Mesendoderm (in vitro differentiated cells): Measurements from ENCODE around the gene ARHGAP26.

Source experiments
- DNase-seq: peaks from one replicate; pipeline ENCODE4 v3.0.0; 2013
- H2AK5ac ChIP-seq: 2 replicates; pipeline ENCODE4 v1.6.1; 2013; ENCODE audit warnings: low read length, inconsistent platforms
- H2BK120ac ChIP-seq: 2 replicates; pipeline ENCODE4 v1.6.1; 2013; ENCODE audit warnings: low read depth, mild to moderate bottlenecking, low read length, moderate library complexity, mixed read lengths
- H2BK15ac ChIP-seq: replicated peaks from 2 replicates; pipeline ENCODE4 v1.6.1; 2013; ENCODE audit warnings: low read depth, mild to moderate bottlenecking, moderate library complexity
- H2BK5ac ChIP-seq: 2 replicates; pipeline ENCODE4 v1.6.1; 2013; ENCODE audit warnings: low read length, inconsistent platforms
- H3K18ac ChIP-seq: 2 replicates; pipeline ENCODE4 v1.6.1; 2013; ENCODE audit warnings: mild to moderate bottlenecking, low read length, mixed read lengths
- H3K23ac ChIP-seq: one replicate; pipeline ENCODE4 v1.6.1; 2013; ENCODE audit warnings: low read length
- H3K27ac ChIP-seq: 2 replicates; pipeline ENCODE4 v1.5.1; 2013; ENCODE audit warnings: low read depth, mild to moderate bottlenecking, inconsistent platforms, low read length, moderate library complexity
- H3K27me3 ChIP-seq: 2 replicates; pipeline ENCODE4 v1.6.1; 2013; ENCODE audit warnings: low read length, control low read depth, mild to moderate bottlenecking, inconsistent platforms; ENCODE audit not compliant: insufficient read depth, poor library complexity
- H3K36me3 ChIP-seq: 2 replicates; pipeline ENCODE4 v1.6.1; 2013; ENCODE audit warnings: low read length, inconsistent platforms; ENCODE audit not compliant: control insufficient read depth, insufficient read depth
- H3K4ac ChIP-seq: one replicate; pipeline ENCODE4 v1.6.1; 2013; ENCODE audit warnings: low read depth, mild to moderate bottlenecking, low read length, moderate library complexity
- H3K4me1 ChIP-seq: 2 replicates; pipeline ENCODE4 v1.6.1; 2013; ENCODE audit warnings: low read depth, low read length, inconsistent platforms; ENCODE audit not compliant: control insufficient read depth
- H3K4me2 ChIP-seq: 2 replicates; pipeline ENCODE4 v1.6.1; 2013; ENCODE audit warnings: low read length
- H3K4me3 ChIP-seq: 2 replicates; pipeline ENCODE4 v1.5.1; 2013; ENCODE audit warnings: mild to moderate bottlenecking, low read length
- H3K56ac ChIP-seq: one replicate; pipeline ENCODE4 v1.6.1; 2013; ENCODE audit warnings: low read length
- H3K79me1 ChIP-seq: 2 replicates; pipeline ENCODE4 v1.6.1; 2013; ENCODE audit warnings: low read length, inconsistent platforms
- H3K79me2 ChIP-seq: 2 replicates; pipeline ENCODE4 v1.6.1; 2013; ENCODE audit warnings: mild to moderate bottlenecking, low read length; ENCODE audit not compliant: control insufficient read depth, insufficient read depth
- H3K9ac ChIP-seq: 2 replicates; pipeline ENCODE4 v1.6.1; 2013; ENCODE audit warnings: low read length, inconsistent platforms
- H4K5ac ChIP-seq: one replicate; pipeline ENCODE4 v1.6.1; 2013; ENCODE audit warnings: low read length
- H4K8ac ChIP-seq: one replicate; pipeline ENCODE4 v1.6.1; 2013; ENCODE audit warnings: low read depth, mild to moderate bottlenecking, control low read depth, low read length, moderate library complexity
- WGBS: extraction: QIAGEN DNeasy Blood & Tissue Kit; methylation state at CpG from one replicate; pipeline ENCODE4 v1.1.7; 2013; ENCODE audit warnings: low lambda C conversion rate, missing lambda C conversion rate; ENCODE audit not compliant: insufficient coverage; ENCODE audit errors: extremely low coverage; 5-methylcytosine and 5-hydroxymethylcytosine counted together

The ARHGAP26 gene

GRCh38 chr5:142935014-142935413 is 164.8 kb downstream of the ARHGAP26 start:
- Histone ChIP-seq H3K79me1 (no peaks in the 10 kb centered on the region), H2BK120ac (no peak overlapping the region), H3K9ac (no peak overlapping the region), H3K36me3 (no peaks in the 10 kb centered on the region), H4K5ac (no peak overlapping the region), H2BK15ac (no peak overlapping the region), H3K27ac (no peak overlapping the region), H3K18ac (no peak overlapping the region), H3K56ac (no peak overlapping the region), H3K79me2 (no peaks in the 10 kb centered on the region), H2AK5ac (no peak overlapping the region), H4K8ac (no peak overlapping the region), H3K4ac (no peak overlapping the region), H3K4me3 (no peak overlapping the region), H3K4me2 (no peak overlapping the region), H3K23ac (no peak overlapping the region), H3K4me1 (no peaks in the 10 kb centered on the region), H3K27me3 (no peaks in the 10 kb centered on the region), H2BK5ac (no peak overlapping the region)
- no peak for DNase-seq
- no CpG with 5 or more reads among the region's 5 CpGs for WGBS

- no peak overlapping the region for H3K4ac ChIP-seq
- H3K79me1 ChIP-seq, result no peaks in the 10 kb centered on the region
- H3K18ac ChIP-seq, result no peak overlapping the region
- no peak overlapping the region for H3K9ac ChIP-seq
- no peak overlapping the region for H2BK5ac ChIP-seq
- no peak overlapping the region for H2AK5ac ChIP-seq
- no peak overlapping the region for H3K4me3 ChIP-seq
- DNase-seq, result no peak
- no peak overlapping the region for H4K5ac ChIP-seq
- WGBS, result no CpG with 5 or more reads among the region's 4 CpGs
- no peak overlapping the region for H2BK15ac ChIP-seq
- H2BK120ac ChIP-seq, result no peak overlapping the region
- H3K23ac ChIP-seq, result no peak overlapping the region
- no peaks in the 10 kb centered on the region for H3K79me2 ChIP-seq
- no peak overlapping the region for H3K4me2 ChIP-seq
- H3K27ac ChIP-seq, result no peak overlapping the region
- H3K4me1 ChIP-seq, result no peaks in the 10 kb centered on the region
- H4K8ac ChIP-seq, result no peak overlapping the region
- H3K36me3 ChIP-seq, result no peaks in the 10 kb centered on the region
- no peak overlapping the region for H3K56ac ChIP-seq
- H3K27me3 ChIP-seq, result no peaks in the 10 kb centered on the region
Observed at GRCh38 chr5:142937374-142937773, 167.2 kb downstream of the ARHGAP26 start.

GRCh38 chr5:142938266-142938880 is 168.2 kb downstream of the ARHGAP26 start:
- no peaks in the 10 kb centered on the region for H3K79me2 ChIP-seq
- H3K56ac ChIP-seq, result no peak overlapping the region
- no peak overlapping the region for H4K8ac ChIP-seq
- H3K27me3 ChIP-seq, result no peaks in the 10 kb centered on the region
- no peak overlapping the region for H3K4ac ChIP-seq
- no peak overlapping the region for H3K23ac ChIP-seq
- H3K9ac ChIP-seq, result no peak overlapping the region
- no peak overlapping the region for H2AK5ac ChIP-seq
- no peaks in the 10 kb centered on the region for H3K36me3 ChIP-seq
- H3K79me1 ChIP-seq, result no peaks in the 10 kb centered on the region
- H3K4me3 ChIP-seq, result no peak overlapping the region
- H4K5ac ChIP-seq, result no peak overlapping the region
- H3K18ac ChIP-seq, result no peak overlapping the region
- H3K4me1 ChIP-seq, result no peaks in the 10 kb centered on the region
- no peak overlapping the region for H2BK15ac ChIP-seq
- no peak overlapping the region for H2BK120ac ChIP-seq
- no peak overlapping the region for H3K27ac ChIP-seq
- no peak overlapping the region for H3K4me2 ChIP-seq
- no CpG with 5 or more reads among the region's 4 CpGs for WGBS
- no peak overlapping the region for H2BK5ac ChIP-seq
- no peak for DNase-seq

GRCh38 chr5:142939006-142939405 is 168.8 kb downstream of the ARHGAP26 start:
- no peak overlapping the region for H3K4me3 ChIP-seq
- no peak overlapping the region for H4K8ac ChIP-seq
- WGBS, result no CpG with 5 or more reads among the region's 3 CpGs
- no peak overlapping the region for H4K5ac ChIP-seq
- no peak overlapping the region for H3K9ac ChIP-seq
- H3K56ac ChIP-seq, result no peak overlapping the region
- H3K23ac ChIP-seq, result no peak overlapping the region
- H3K27ac ChIP-seq, result no peak overlapping the region
- H2BK5ac ChIP-seq, result no peak overlapping the region
- no peaks in the 10 kb centered on the region for H3K36me3 ChIP-seq
- H3K4me1 ChIP-seq, result no peaks in the 10 kb centered on the region
- no peaks in the 10 kb centered on the region for H3K27me3 ChIP-seq
- no peaks in the 10 kb centered on the region for H3K79me2 ChIP-seq
- H3K4me2 ChIP-seq, result no peak overlapping the region
- H3K79me1 ChIP-seq, result no peaks in the 10 kb centered on the region
- H2BK120ac ChIP-seq, result no peak overlapping the region
- H2BK15ac ChIP-seq, result no peak overlapping the region
- H3K4ac ChIP-seq, result no peak overlapping the region
- H2AK5ac ChIP-seq, result no peak overlapping the region
- H3K18ac ChIP-seq, result no peak overlapping the region
- DNase-seq, result no peak

GRCh38 chr5:142939884-142940283 is 169.7 kb downstream of the ARHGAP26 start:
- Histone ChIP-seq H2BK15ac (no peak overlapping the region), H3K56ac (no peak overlapping the region), H2BK120ac (no peak overlapping the region), H3K27ac (no peak overlapping the region), H3K4me2 (no peak overlapping the region), H2BK5ac (no peak overlapping the region), H2AK5ac (no peak overlapping the region), H3K36me3 (no peaks in the 10 kb centered on the region), H3K23ac (no peak overlapping the region), H3K4ac (no peak overlapping the region), H3K4me3 (no peak overlapping the region), H3K79me2 (no peaks in the 10 kb centered on the region), H4K8ac (no peak overlapping the region), H3K18ac (no peak overlapping the region), H3K27me3 (no peaks in the 10 kb centered on the region), H4K5ac (no peak overlapping the region), H3K79me1 (no peaks in the 10 kb centered on the region), H3K9ac (no peak overlapping the region), H3K4me1 (no peaks in the 10 kb centered on the region)
- no peak for DNase-seq
- WGBS, result no CpG with 5 or more reads among the region's 4 CpGs

GRCh38 chr5:142941245-142941644 is 171.1 kb downstream of the ARHGAP26 start:
- no peak overlapping the region for H4K5ac ChIP-seq
- H3K4ac ChIP-seq, result no peak overlapping the region
- no peak overlapping the region for H3K23ac ChIP-seq
- no peak overlapping the region for H2BK120ac ChIP-seq
- no peak overlapping the region for H2AK5ac ChIP-seq
- H3K27ac ChIP-seq, result no peak overlapping the region
- H3K4me2 ChIP-seq, result no peak overlapping the region
- WGBS, result no CpG with 5 or more reads among the region's 2 CpGs
- H3K56ac ChIP-seq, result no peak overlapping the region
- no peak overlapping the region for H3K18ac ChIP-seq
- H3K36me3 ChIP-seq, result no peaks in the 10 kb centered on the region
- H4K8ac ChIP-seq, result no peak overlapping the region
- H3K79me2 ChIP-seq, result no peaks in the 10 kb centered on the region
- H3K4me1 ChIP-seq, result no peaks in the 10 kb centered on the region
- H3K27me3 ChIP-seq, result no peaks in the 10 kb centered on the region
- no peak overlapping the region for H3K4me3 ChIP-seq
- no peaks in the 10 kb centered on the region for H3K79me1 ChIP-seq
- no peak for DNase-seq
- H2BK15ac ChIP-seq, result no peak overlapping the region
- H3K9ac ChIP-seq, result no peak overlapping the region
- no peak overlapping the region for H2BK5ac ChIP-seq
